C4-2B (cell line): Measurements from ENCODE around the gene NDE1.
"Not testable (repeated sequence)": the region's sequence is repeated elsewhere in the genome, so short reads cannot be mapped to it uniquely, and the experiment has no call there.

Experiments used
- CTCF ChIP-seq: fragments of 450-650 bp; conservative IDR thresholded peaks from 2 replicates; pipeline ENCODE4 v1.5.1; 2017; ENCODE audit warnings: mild to moderate bottlenecking
- ZFX ChIP-seq: fragments of 450-650 bp; IDR thresholded peaks from 2 replicates; pipeline ENCODE4 v1.6.1; 2017

- not testable (repeated sequence) for TF ChIP-seq CTCF, ZFX
Observed at GRCh38 chr16:15646557-15647293, 3.3 kb upstream of the NDE1 start.
